ENCODE measurements around the gene TENM3. TPM values are rescaled to one million over a fixed set of nuclear protein-coding genes. Genes with fewer than 3 reads are reported as not detected.
A peak's percentile ranks its signal among the peaks of the same experiment; 100 is the strongest.

Gene TENM3
- polyA plus RNA-seq, 1 of the 3 experiments (the other 2 are of a cell fraction) = 10.4 TPM

DNA sequence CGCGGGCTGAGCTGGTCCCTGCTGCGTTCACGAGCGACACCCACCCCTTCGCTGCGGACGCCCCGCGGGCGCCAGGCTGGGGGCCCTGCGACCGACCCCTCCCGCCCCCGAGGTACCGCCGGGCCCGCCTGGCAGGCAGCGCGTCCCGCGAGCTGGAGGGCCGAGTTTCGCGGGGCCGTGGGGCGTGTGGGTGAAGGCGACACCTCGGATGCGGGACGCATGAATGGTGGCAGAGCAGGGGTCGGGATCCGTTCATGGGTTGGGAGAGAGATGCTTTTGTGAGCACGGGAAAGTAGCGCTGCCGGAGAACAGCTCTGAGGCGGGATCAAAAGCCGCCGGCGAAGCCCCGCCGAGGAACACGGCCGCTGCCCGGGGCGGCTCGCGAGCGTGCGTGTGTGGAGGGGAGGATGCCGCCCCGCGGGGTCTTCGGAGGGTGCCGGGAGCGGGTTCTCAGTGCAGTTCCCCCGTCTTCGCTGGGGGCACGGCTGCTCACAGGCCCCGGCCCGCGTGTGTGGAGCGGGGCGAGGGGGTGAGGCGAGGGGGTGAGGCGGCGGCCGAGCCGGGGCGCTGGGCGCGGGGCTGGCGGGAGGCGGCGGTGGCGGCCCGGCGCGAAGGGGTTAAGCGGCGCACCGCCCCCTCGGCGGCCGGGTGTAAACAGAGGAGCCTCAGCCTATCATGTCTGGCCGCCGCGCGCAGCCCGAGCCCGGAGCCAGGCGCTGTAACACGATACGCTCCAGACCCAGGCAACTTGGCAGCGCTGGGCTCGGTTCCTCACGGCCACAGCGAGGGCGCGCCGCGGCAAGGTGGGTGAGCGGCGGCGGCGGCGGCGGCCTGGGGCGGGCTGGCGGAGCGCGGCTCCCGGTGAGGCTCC, 205.3 kb downstream of the TENM3 start (continued):
- TF ChIP-seq, protein P1, sequence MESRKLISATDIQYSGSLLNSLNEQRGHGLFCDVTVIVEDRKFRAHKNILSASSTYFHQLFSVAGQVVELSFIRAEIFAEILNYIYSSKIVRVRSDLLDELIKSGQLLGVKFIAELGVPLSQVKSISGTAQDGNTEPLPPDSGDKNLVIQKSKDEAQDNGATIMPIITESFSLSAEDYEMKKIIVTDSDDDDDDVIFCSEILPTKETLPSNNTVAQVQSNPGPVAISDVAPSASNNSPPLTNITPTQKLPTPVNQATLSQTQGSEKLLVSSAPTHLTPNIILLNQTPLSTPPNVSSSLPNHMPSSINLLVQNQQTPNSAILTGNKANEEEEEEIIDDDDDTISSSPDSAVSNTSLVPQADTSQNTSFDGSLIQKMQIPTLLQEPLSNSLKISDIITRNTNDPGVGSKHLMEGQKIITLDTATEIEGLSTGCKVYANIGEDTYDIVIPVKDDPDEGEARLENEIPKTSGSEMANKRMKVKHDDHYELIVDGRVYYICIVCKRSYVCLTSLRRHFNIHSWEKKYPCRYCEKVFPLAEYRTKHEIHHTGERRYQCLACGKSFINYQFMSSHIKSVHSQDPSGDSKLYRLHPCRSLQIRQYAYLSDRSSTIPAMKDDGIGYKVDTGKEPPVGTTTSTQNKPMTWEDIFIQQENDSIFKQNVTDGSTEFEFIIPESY (IDR thresholded peaks at IDR 0.05; ENCODE audit: borderline replicate concordance, low read depth) = no peak
- TF ChIP-seq, protein P2, sequence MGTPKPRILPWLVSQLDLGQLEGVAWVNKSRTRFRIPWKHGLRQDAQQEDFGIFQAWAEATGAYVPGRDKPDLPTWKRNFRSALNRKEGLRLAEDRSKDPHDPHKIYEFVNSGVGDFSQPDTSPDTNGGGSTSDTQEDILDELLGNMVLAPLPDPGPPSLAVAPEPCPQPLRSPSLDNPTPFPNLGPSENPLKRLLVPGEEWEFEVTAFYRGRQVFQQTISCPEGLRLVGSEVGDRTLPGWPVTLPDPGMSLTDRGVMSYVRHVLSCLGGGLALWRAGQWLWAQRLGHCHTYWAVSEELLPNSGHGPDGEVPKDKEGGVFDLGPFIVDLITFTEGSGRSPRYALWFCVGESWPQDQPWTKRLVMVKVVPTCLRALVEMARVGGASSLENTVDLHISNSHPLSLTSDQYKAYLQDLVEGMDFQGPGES (IDR thresholded peaks at IDR 0.05; ENCODE audit: low read depth, low read length) = no peak
- TF ChIP-seq, protein P3, sequence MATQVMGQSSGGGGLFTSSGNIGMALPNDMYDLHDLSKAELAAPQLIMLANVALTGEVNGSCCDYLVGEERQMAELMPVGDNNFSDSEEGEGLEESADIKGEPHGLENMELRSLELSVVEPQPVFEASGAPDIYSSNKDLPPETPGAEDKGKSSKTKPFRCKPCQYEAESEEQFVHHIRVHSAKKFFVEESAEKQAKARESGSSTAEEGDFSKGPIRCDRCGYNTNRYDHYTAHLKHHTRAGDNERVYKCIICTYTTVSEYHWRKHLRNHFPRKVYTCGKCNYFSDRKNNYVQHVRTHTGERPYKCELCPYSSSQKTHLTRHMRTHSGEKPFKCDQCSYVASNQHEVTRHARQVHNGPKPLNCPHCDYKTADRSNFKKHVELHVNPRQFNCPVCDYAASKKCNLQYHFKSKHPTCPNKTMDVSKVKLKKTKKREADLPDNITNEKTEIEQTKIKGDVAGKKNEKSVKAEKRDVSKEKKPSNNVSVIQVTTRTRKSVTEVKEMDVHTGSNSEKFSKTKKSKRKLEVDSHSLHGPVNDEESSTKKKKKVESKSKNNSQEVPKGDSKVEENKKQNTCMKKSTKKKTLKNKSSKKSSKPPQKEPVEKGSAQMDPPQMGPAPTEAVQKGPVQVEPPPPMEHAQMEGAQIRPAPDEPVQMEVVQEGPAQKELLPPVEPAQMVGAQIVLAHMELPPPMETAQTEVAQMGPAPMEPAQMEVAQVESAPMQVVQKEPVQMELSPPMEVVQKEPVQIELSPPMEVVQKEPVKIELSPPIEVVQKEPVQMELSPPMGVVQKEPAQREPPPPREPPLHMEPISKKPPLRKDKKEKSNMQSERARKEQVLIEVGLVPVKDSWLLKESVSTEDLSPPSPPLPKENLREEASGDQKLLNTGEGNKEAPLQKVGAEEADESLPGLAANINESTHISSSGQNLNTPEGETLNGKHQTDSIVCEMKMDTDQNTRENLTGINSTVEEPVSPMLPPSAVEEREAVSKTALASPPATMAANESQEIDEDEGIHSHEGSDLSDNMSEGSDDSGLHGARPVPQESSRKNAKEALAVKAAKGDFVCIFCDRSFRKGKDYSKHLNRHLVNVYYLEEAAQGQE (IDR thresholded peaks at IDR 0.05; ENCODE audit: low read depth, low read length) = no peak
- no peak for TF ChIP-seq EZH2phosphoT487 (IDR thresholded peaks at IDR 0.05; ENCODE audit: borderline replicate concordance, low read depth)
- peak; percentile 82 for TF ChIP-seq TAF1 (IDR thresholded peaks at IDR 0.05; ENCODE audit: borderline replicate concordance, low read depth, low read length)
- TF ChIP-seq, protein P4, sequence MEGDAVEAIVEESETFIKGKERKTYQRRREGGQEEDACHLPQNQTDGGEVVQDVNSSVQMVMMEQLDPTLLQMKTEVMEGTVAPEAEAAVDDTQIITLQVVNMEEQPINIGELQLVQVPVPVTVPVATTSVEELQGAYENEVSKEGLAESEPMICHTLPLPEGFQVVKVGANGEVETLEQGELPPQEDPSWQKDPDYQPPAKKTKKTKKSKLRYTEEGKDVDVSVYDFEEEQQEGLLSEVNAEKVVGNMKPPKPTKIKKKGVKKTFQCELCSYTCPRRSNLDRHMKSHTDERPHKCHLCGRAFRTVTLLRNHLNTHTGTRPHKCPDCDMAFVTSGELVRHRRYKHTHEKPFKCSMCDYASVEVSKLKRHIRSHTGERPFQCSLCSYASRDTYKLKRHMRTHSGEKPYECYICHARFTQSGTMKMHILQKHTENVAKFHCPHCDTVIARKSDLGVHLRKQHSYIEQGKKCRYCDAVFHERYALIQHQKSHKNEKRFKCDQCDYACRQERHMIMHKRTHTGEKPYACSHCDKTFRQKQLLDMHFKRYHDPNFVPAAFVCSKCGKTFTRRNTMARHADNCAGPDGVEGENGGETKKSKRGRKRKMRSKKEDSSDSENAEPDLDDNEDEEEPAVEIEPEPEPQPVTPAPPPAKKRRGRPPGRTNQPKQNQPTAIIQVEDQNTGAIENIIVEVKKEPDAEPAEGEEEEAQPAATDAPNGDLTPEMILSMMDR (IDR thresholded peaks at IDR 0.05) = no peak
- no peak for TF ChIP-seq GATA2 (CRISPR knock-in tag; IDR thresholded peaks at IDR 0.05)
- peak in 1 of 2 experiments; percentile 8; a peak in 1 of 4 replicates for TF ChIP-seq EP300 (IDR thresholded peaks at IDR 0.05; ENCODE audit: borderline replicate concordance in 1 of 2, low read depth in 1 of 2, low read length in 1 of 2)
- TF ChIP-seq FOSL2 (IDR thresholded peaks at IDR 0.05; ENCODE audit: borderline replicate concordance, low read depth) = no peak
- TF ChIP-seq POLR2AphosphoS5 (IDR thresholded peaks at IDR 0.05; ENCODE audit: low read depth, low read length) = peak; percentile 37; the same call in 1 of the 2 replicates
- TF ChIP-seq NFIC (IDR thresholded peaks at IDR 0.05; ENCODE audit: borderline replicate concordance) = peak; percentile 43; the same call in 1 of the 2 replicates
